ENCODE measurements around the gene GCNT1.
A peak's percentile ranks its signal among the peaks of the same experiment; 100 is the strongest.
"Not testable (repeated sequence)": the region's sequence is repeated elsewhere in the genome, so short reads cannot be mapped to it uniquely, and the experiment has no call there.

The GCNT1 gene

DNA sequence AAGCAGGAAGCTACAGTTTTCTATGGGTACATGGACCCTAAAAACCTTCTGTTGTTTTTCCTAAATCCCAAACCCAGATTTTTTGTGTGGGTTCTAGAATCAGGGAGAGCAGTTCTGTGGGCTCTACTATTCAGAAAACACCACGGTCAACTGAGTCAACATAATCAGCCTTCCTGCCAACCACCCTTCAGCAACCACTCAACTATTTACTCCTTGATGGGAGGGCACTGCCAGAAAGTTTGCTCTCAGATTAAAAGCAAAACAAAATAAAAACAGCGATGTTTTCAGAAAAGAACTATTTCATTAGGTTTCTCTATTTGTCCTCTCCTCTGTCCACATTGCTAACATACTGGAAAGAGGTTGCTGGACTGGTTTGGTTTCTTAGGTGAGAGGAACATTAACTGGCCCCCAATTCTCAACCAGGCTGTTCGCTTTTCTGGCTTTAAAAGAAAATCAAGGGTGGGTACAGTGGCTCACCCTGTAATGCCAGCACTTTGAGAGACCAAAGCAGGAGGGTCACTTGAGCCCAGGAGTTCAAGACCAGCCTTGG lies 72.3 kb downstream of the GCNT1 start:
- Histone ChIP-seq H4K12ac (ENCODE audit: low read depth, low read length) (no peak overlapping the region), H3K4me3 (ENCODE audit: low read depth, low read length) (no peak overlapping the region), H3K4ac (ENCODE audit: low read depth, low read length) (no peak overlapping the region), H2AFZ (ENCODE audit: insufficient read depth, low read length, poor library complexity) (peak overlapping the region; percentile 57), H3K23ac (ENCODE audit: low read length) (no peak overlapping the region), H3K14ac (ENCODE audit: low read length) (no peak overlapping the region), H3K36me3 (ENCODE audit: control insufficient read depth in 1 of 2, insufficient read depth in 2 of 2, low read length in 2 of 2) (no peaks in the 10 kb centered on the region), H3K9me3 (ENCODE audit: insufficient read depth, low read depth, low read length) (peaks cover 2% of the 10 kb centered on the region), H4K8ac (ENCODE audit: low read depth, low read length) (no peak overlapping the region), H2BK120ac (ENCODE audit: insufficient read depth, low read length, poor library complexity) (no peak overlapping the region), H3K4me1 (ENCODE audit: control insufficient read depth in 1 of 2, insufficient read depth in 2 of 2, low read length in 2 of 2) (peaks cover 0 to 3% of the 10 kb centered on the region in 2 experiments), H3K18ac (ENCODE audit: low read length) (no peak overlapping the region), H3K79me1 (ENCODE audit: low read length) (no peaks in the 10 kb centered on the region), H3K9ac (ENCODE audit: low read length) (no peak overlapping the region), H3K4me2 (ENCODE audit: low read length) (no peak overlapping the region), H2BK5ac (ENCODE audit: low read depth, low read length, poor library complexity) (no peak overlapping the region), H3K27me3 (ENCODE audit: insufficient read depth, low read length) (no peaks in the 10 kb centered on the region), H2BK12ac (ENCODE audit: low read length) (no peak overlapping the region), H3K27ac (ENCODE audit: low read depth, low read length) (no peak overlapping the region), H2AK5ac (ENCODE audit: low read length) (no peak overlapping the region), H4K91ac (ENCODE audit: low read depth, low read length) (no peak overlapping the region), H3K79me2 (ENCODE audit: control insufficient read depth, insufficient read depth, low read length, poor library complexity) (no peaks in the 10 kb centered on the region)
- no CpG with 5 or more reads among the region's 3 CpGs for WGBS (ENCODE audit: extremely low coverage, insufficient coverage, insufficient read length)
- DNase-seq = peak in 1 of 2 donors; percentile 50

DNA sequence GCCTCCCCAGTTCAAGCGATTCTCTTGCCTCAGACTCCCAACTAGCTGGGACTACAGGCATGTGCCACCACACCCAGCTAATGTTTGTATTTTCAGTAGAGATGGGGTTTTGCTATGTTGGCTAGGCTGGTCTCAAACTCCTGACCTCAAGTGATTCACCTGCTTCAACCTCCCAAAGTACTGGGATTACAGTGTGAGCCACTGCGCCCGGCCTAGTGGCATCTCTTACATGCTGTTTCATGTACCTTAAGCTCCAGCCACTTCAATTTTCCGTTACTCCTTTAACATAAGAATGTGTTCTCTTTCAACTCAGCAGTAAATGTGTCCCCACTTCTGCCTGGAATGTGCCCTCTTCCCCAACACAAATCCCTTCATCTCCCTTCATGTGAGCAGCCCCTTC lies 73.9 kb downstream of the GCNT1 start:
- WGBS (ENCODE audit: extremely low coverage, insufficient coverage, insufficient read length) = no CpG with 5 or more reads among the region's 4 CpGs
- H3K79me2 ChIP-seq (ENCODE audit: control insufficient read depth, insufficient read depth, low read length, poor library complexity); H2BK120ac ChIP-seq (ENCODE audit: insufficient read depth, low read length, poor library complexity); H4K8ac ChIP-seq (ENCODE audit: low read depth, low read length); H3K18ac ChIP-seq (ENCODE audit: low read length); H3K27me3 ChIP-seq (ENCODE audit: insufficient read depth, low read length); H3K4ac ChIP-seq (ENCODE audit: low read depth, low read length); H3K27ac ChIP-seq (ENCODE audit: low read depth, low read length); H3K4me2 ChIP-seq (ENCODE audit: low read length); H3K79me1 ChIP-seq (ENCODE audit: low read length); H3K4me1 ChIP-seq (ENCODE audit: control insufficient read depth in 1 of 2, insufficient read depth in 2 of 2, low read length in 2 of 2); H3K9ac ChIP-seq (ENCODE audit: low read length); H3K4me3 ChIP-seq (ENCODE audit: low read depth, low read length); H2AK5ac ChIP-seq (ENCODE audit: low read length); H2BK12ac ChIP-seq (ENCODE audit: low read length); H4K91ac ChIP-seq (ENCODE audit: low read depth, low read length); H3K9me3 ChIP-seq (ENCODE audit: insufficient read depth, low read depth, low read length); H2AFZ ChIP-seq (ENCODE audit: insufficient read depth, low read length, poor library complexity); H4K12ac ChIP-seq (ENCODE audit: low read depth, low read length); H3K14ac ChIP-seq (ENCODE audit: low read length); H3K23ac ChIP-seq (ENCODE audit: low read length); DNase-seq; H3K36me3 ChIP-seq (ENCODE audit: control insufficient read depth in 1 of 2, insufficient read depth in 2 of 2, low read length in 2 of 2); H2BK5ac ChIP-seq (ENCODE audit: low read depth, low read length, poor library complexity): not testable (repeated sequence)

DNA sequence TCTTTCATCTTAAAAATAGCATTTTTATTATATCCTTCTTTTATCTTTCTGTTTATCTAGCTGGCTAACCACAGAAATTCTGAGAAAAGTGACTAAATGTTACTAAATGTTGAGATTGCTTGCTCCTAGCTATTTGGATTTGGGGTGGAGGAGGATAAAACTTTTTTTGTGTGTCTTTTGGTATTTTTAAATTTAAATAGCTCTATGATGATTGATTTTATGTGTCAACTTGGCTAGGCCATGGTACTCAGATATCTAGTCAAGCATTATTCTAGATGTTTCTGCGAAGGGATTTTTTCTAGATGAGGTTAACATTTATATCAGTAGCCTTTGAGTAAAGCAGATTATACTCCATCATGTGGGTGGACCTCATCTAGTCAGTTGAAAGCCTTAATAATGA lies 75.0 kb downstream of the GCNT1 start:
- Histone ChIP-seq H3K27ac (ENCODE audit: low read depth, low read length) (no peak overlapping the region), H3K23ac (ENCODE audit: low read length) (no peak overlapping the region), H3K14ac (ENCODE audit: low read length) (no peak overlapping the region), H2BK5ac (ENCODE audit: low read depth, low read length, poor library complexity) (no peak overlapping the region), H3K9me3 (ENCODE audit: insufficient read depth, low read depth, low read length) (no peaks in the 10 kb centered on the region), H3K4me3 (ENCODE audit: low read depth, low read length) (no peak overlapping the region), H3K36me3 (ENCODE audit: control insufficient read depth in 1 of 2, insufficient read depth in 2 of 2, low read length in 2 of 2) (no peaks in the 10 kb centered on the region), H2BK120ac (ENCODE audit: insufficient read depth, low read length, poor library complexity) (no peak overlapping the region), H2AFZ (ENCODE audit: insufficient read depth, low read length, poor library complexity) (no peak overlapping the region), H4K8ac (ENCODE audit: low read depth, low read length) (no peak overlapping the region), H2BK12ac (ENCODE audit: low read length) (no peak overlapping the region), H3K79me2 (ENCODE audit: control insufficient read depth, insufficient read depth, low read length, poor library complexity) (no peaks in the 10 kb centered on the region), H3K27me3 (ENCODE audit: insufficient read depth, low read length) (no peaks in the 10 kb centered on the region), H2AK5ac (ENCODE audit: low read length) (no peak overlapping the region), H3K4me1 (ENCODE audit: control insufficient read depth in 1 of 2, insufficient read depth in 2 of 2, low read length in 2 of 2) (peaks cover 0 to 3% of the 10 kb centered on the region in 2 experiments), H3K79me1 (ENCODE audit: low read length) (no peaks in the 10 kb centered on the region), H3K4me2 (ENCODE audit: low read length) (no peak overlapping the region), H3K9ac (ENCODE audit: low read length) (no peak overlapping the region), H4K91ac (ENCODE audit: low read depth, low read length) (no peak overlapping the region), H4K12ac (ENCODE audit: low read depth, low read length) (no peak overlapping the region), H3K4ac (ENCODE audit: low read depth, low read length) (no peak overlapping the region), H3K18ac (ENCODE audit: low read length) (no peak overlapping the region)
- no peak for DNase-seq
- no CpG with 5 or more reads among the region's 1 CpG for WGBS (ENCODE audit: extremely low coverage, insufficient coverage, insufficient read length)

DNA sequence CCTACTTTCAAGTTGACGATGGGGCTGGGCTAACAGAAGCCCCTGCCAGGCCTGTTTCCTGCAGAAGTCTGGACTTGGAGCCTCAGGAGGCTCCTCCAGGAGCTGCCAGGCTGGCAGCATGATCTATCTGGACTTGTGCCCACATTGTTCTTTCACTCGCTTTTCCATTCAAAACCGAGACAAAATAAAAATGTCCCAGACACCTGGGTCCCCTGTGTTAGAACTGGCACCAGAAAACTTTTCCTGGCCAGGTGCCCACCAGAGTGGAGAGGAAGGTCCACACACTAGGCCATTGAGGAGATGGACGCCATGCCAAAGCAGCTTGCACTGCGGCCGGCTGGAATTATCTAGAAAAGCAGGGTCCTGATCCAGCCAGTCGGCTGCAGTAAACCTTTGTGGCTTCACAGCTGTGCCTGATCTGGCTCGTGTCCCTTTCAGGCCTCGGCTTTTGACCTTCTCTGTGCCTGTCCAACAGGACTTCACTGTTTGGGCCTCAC lies 78.2 kb downstream of the GCNT1 start:
- Histone ChIP-seq H3K18ac (ENCODE audit: low read length) (no peak overlapping the region), H3K4me1 (ENCODE audit: control insufficient read depth in 1 of 2, insufficient read depth in 2 of 2, low read length in 2 of 2) (no peaks in the 10 kb centered on the region), H3K23ac (ENCODE audit: low read length) (no peak overlapping the region), H3K4ac (ENCODE audit: low read depth, low read length) (no peak overlapping the region), H2AK5ac (ENCODE audit: low read length) (no peak overlapping the region), H2BK5ac (ENCODE audit: low read depth, low read length, poor library complexity) (no peak overlapping the region), H2BK12ac (ENCODE audit: low read length) (no peak overlapping the region), H3K9me3 (ENCODE audit: insufficient read depth, low read depth, low read length) (no peaks in the 10 kb centered on the region), H4K8ac (ENCODE audit: low read depth, low read length) (no peak overlapping the region), H4K91ac (ENCODE audit: low read depth, low read length) (no peak overlapping the region), H3K4me3 (ENCODE audit: low read depth, low read length) (no peak overlapping the region), H4K12ac (ENCODE audit: low read depth, low read length) (no peak overlapping the region), H2BK120ac (ENCODE audit: insufficient read depth, low read length, poor library complexity) (no peak overlapping the region), H3K9ac (ENCODE audit: low read length) (no peak overlapping the region), H3K14ac (ENCODE audit: low read length) (no peak overlapping the region), H3K36me3 (ENCODE audit: control insufficient read depth in 1 of 2, insufficient read depth in 2 of 2, low read length in 2 of 2) (no peaks in the 10 kb centered on the region), H3K4me2 (ENCODE audit: low read length) (no peak overlapping the region), H3K79me2 (ENCODE audit: control insufficient read depth, insufficient read depth, low read length, poor library complexity) (no peaks in the 10 kb centered on the region), H3K27ac (ENCODE audit: low read depth, low read length) (no peak overlapping the region), H3K79me1 (ENCODE audit: low read length) (no peaks in the 10 kb centered on the region), H2AFZ (ENCODE audit: insufficient read depth, low read length, poor library complexity) (no peak overlapping the region), H3K27me3 (ENCODE audit: insufficient read depth, low read length) (no peaks in the 10 kb centered on the region)
- no peak for DNase-seq
- no CpG with 5 or more reads among the region's 9 CpGs for WGBS (ENCODE audit: extremely low coverage, insufficient coverage, insufficient read length)
